GM10266 (cell line): Measurements from ENCODE around the gene SSX2IP.

Experiments
- DNase-seq: peaks from one replicate; pipeline ENCODE4 v3.0.0; 2012; ENCODE audit errors: extremely low spot score
- TF ChIP-seq, protein P1 (sequence below): IDR thresholded peaks from 2 replicates; pipeline ENCODE4 v1.5.1; 2012; ENCODE audit warnings: mild to moderate bottlenecking, low read depth; ENCODE audit not compliant: control insufficient read depth, insufficient read depth; ENCODE audit errors: missing control alignments

The SSX2IP gene

DNA sequence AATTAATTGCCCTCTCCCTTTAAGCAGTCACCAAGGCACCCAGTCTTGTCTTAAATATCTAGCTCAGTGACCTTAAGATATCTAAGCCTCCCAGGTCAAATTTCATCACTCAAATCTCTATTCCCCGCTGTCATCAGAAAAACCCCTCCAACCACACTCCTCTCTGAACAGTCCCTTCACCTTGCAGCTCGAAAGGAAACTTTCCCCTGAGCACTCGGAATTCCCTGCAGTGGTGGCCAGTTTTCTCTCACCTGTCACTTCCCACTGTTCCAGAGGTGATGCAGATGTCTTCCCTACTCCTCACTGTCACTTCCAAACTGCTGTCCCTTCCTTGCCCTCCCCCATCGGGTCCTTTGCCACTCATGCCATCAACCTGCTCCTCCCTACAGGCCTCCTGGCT is 15.3 kb upstream of the SSX2IP start:
- TF ChIP-seq, protein P1, sequence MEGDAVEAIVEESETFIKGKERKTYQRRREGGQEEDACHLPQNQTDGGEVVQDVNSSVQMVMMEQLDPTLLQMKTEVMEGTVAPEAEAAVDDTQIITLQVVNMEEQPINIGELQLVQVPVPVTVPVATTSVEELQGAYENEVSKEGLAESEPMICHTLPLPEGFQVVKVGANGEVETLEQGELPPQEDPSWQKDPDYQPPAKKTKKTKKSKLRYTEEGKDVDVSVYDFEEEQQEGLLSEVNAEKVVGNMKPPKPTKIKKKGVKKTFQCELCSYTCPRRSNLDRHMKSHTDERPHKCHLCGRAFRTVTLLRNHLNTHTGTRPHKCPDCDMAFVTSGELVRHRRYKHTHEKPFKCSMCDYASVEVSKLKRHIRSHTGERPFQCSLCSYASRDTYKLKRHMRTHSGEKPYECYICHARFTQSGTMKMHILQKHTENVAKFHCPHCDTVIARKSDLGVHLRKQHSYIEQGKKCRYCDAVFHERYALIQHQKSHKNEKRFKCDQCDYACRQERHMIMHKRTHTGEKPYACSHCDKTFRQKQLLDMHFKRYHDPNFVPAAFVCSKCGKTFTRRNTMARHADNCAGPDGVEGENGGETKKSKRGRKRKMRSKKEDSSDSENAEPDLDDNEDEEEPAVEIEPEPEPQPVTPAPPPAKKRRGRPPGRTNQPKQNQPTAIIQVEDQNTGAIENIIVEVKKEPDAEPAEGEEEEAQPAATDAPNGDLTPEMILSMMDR: no peak
- DNase-seq: no peak

DNA sequence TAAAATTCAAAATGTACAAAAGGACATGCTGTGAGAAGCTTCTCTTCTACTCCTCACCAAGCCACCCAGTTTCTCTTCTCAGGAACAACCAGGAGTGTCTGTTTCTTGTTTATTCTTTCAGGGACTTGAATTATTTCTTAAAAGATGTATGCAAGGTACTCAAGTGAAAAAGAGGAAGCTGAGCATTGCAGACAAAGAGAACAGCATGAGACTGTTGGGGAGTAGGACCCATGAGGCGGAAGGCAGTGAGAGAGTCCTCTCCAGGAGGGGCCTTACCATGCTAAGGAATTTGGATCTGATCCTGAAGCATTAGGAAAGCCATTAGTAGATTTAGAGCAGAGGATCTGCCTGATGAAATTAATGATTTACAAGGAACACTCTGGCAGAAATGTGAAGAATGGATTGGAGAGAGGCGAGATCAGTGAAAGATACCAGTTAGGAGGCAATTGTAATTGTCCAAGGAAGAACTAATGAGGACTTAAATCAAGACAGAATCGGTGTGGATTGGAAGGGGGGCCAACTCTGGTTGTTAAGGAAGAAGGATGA is 14.7 kb upstream of the SSX2IP start:
- no peak for DNase-seq

DNA sequence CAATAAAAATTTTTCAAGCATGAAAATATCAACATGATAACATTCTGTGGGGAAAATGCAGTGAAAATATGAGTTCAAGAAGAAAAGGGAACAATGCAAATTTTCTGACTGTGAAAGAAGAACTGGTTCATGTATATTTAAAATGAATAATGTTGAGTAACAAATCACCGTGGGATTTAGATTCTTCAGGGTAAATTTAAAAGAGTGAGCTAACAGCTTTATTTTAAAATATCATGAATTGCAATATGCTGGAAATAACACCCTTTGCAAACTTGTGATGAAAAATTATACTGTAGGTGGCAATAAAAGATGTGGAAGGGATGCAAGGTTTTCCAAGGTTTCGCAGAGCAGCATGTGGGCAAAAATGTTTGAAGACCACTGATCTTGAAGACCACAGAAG is 13.2 kb upstream of the SSX2IP start:
- TF ChIP-seq, protein P1: no peak
- DNase-seq: no peak

More for the DNA sequence above, 14.7 kb upstream of the SSX2IP start:
- TF ChIP-seq, protein P1: no peak

DNA sequence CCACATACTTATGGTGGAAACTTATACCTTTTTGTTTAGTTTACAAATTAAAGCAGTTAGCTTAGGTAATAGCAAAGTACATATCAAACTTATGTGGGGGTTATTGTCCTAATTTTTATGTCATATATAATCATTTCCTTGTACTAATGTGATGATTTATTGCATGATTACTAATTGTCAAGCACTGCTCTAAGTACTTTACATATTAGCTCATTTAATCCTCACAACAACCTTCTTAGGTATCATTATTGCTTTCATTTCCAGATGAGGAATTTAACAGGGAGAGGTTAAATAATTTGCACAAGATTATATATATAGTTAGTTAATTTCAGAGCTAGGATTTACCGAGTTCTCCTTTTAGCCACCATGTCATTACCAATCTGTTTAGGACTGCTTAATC is 11.9 kb upstream of the SSX2IP start:
- no peak for DNase-seq
- TF ChIP-seq, protein P1: no peak

DNA sequence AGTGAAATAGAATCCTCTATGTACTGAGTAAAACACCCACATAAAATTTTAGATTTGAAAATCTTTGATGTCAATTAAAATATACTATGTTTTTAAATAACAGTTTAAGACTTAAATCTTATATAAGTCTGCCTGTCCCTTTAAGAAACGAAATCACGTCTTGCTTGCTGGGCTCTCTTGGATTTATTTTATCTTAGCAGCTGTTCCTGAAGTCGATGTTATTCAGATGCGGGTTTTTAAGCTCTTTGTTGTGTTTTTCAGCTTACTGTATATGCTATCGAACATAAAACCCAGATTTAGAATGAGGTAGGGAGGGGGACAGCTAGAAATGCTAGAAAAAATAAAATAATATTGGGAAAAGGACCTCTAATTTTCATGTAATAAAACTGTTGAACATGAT is 11.1 kb upstream of the SSX2IP start:
- TF ChIP-seq, protein P1: no peak

DNA sequence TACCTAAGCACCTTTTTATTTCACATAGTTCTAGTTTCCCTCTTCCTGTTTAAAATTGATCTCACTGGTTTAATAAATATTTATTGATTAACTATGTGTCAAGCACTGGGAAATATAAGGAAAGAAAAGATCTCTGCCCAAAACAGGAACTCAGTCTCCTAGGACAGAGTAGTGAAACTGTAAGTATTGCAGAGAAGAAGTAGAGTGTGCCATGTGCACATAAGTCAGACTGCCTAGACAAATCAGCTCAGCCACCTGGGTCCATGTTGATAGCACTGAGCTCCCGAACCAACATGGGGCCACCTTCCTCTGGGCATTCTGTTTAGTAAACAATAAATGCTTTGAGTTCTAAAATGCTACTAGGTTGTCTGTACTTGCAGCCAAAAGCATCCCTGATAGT is 9.8 kb upstream of the SSX2IP start:
- no peak for DNase-seq
- TF ChIP-seq, protein P1: no peak

More for the DNA sequence above, 11.1 kb upstream of the SSX2IP start:
- DNase-seq: no peak

DNA sequence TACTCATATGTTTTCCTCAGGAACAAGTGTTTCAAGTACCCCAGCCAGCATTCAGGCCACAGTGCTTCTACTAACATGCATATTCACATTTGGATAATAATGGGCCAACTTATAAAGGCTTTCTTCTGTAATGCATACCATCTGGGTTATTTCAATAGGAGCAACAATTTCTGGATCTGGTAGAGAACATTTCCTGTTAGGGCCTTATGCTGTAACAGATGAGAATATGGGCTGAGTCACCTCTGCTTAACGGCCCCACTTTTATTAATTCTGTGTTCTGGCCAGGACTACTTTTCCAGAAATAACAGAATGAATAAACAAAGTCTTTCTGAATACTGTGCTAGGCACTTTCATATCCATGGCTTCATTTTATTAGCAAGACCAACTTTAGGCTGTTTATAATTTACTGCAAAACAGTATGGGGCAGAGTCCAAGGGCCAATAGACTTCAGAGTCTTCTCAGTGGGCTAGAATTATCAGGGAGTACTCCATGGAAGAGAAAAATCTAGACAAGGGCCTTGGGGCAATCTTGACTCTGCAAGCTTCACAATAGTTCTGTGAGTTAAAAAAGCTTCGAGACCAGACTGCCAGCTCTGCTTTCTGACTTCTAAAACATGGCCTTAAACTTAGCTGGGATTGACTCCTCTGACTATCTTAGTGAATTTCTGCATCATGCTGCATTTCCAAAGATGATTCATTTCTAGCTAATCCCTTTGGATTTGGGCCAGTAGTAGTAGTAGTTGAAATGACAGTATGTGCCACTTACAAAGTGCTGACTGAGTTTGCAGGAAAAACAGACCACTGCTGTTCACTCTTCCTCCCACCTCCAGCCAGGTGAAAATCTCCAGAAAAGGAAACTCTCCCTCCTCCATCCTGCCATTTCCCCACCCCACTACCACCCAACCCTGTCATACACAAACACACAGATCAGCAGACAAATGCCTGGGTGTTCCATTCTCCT is 8.2 kb upstream of the SSX2IP start:
- DNase-seq: no peak
- TF ChIP-seq, protein P1: no peak
